ENCODE data around the gene PSMF1.

PSMF1 gene

DNA sequence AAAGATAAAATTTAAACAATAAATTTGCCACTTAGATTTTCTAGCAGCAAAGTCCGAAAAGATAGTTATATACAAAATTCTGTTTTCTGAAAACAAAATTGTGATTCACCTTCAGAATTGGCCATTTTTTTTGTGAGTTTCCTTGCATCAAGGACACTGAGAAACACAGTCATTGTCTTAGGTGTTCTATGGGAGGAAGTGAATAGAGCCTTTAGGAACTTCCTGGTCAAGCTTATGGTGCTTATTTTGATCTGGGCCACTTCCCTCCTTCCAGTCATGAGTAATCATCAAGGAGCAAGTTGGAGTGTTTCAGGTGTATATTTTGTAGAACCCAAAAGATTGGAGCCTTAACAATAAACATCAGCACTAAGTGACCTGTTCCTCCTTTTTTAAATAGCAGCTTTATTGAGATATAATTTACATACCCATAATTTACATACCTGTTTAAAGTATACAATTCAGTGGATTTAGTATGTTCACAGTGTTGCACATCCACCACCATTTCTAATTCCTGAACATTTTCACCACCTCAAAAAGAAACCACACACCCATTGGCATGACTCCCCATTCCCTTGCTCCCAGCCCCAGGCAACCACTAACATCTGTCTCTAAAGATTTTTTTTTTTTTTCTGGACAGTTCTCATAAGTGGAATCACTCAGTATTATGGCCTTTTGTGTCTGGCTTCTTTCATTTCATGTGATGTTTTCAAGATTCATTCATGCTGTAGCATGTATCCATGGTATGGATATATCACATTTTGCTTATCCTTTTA is 48.7 kb downstream of the PSMF1 start:
- DNase-seq: no peak

DNA sequence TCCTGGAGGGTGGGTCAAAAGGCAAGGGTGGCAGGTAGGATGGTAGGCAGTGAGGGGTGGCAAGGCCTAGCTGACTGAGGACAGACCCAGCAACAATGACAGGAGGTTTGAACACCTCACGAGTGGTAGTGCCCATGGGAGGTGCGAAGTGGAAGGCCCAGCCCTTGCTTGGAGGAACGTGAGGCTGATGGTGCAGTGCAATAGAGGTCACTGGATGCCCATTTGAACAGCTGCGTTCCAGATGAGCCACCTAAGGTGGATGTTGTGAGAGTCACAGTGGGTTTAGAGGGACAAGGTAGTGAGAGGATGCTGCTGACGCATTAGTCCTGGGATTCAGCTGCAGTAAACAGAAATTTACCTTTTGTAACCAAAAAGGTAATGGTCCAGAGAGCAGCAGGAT is 50.8 kb downstream of the PSMF1 start:
- DNase-seq: no peak

DNA sequence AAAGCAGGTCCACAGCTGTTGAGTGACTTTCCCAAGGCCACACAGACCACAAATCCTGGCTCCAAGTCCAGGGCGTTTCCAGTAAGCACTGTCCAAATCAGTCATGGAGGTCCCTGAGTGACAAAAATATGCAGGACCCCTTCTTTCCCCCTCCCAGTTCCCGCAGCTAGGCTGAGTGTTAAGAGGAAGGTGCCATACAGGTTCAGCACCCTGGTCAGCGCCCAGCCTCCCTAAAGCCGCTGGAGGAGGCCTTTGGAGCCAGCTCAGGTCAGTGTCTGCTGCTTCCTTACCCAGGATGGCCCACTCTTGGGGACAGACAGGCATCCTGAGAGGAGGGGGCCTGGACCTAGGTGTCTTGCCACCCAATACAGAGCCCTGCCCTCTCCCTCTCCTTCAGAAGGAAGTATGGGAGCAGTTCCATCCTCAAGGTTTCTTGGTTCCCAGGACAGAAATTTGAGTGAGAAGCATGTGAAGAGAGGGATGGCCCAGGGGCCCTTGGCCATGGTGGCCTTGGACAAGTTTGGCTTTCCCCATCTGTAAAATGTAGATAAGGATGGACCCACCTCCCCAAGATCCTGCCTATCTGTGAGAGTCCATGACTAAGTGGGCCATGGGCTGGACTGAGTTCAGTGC is 53.2 kb downstream of the PSMF1 start:
- DNase-seq: no peak

DNA sequence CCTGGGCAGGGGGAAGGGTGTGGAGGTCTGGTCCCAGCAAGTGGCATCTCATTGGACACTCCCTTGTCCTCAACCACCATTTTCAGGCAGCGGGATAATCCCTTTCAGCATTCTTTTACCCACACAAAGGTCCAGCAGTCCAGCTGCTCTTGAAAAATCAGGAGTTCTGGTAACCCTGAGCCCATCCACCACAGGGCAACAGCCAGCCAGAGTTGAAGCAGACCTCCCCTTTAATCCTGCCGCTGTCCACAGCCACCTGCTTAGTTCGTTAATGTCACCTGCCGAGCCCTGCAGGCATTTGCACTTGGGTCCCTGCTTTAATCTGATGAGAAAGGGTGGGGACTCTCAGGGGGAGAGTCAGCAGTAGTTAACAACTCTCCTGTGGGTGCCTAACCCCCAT is 55.3 kb downstream of the PSMF1 start:
- no peak for DNase-seq

DNA sequence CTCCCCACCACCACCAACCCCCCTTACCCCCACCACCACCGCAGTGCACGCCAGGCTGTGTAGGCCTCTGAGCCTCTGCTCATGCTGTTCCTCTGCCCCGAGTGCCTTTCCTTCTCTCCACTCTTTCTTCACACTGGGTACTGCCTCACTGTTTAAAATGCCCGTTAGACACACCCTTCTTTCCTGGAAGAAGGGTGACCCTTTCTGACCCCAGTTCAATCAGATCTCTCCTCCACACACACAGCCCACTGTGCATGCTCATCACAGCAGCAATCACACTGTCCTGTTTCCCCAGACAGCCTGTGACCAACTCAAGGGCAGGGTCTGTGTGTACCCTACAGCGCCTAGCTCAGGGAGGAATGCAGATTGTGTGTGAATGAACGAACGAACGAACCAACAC is 56.4 kb downstream of the PSMF1 start:
- DNase-seq: no peak

DNA sequence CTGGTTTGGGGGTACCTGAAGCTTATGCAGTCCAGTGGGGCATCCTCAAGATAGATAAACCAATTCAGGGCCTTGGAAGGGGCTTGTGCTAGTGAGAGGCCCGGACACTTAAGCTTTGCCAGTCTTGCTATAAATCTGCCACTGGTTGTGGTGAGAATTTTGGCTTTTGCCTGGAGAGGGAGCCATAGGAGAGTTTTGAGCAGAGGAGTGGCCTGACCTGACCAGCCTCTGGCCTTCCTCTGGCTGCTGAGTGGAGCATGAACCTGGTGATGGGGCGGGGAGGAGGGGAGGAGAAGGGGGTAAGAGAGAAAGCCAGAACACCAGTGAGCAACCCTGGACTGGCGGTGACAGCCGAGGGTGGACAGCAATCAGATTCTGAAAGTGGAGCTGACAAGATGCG is 59.3 kb downstream of the PSMF1 start:
- no peak for DNase-seq

DNA sequence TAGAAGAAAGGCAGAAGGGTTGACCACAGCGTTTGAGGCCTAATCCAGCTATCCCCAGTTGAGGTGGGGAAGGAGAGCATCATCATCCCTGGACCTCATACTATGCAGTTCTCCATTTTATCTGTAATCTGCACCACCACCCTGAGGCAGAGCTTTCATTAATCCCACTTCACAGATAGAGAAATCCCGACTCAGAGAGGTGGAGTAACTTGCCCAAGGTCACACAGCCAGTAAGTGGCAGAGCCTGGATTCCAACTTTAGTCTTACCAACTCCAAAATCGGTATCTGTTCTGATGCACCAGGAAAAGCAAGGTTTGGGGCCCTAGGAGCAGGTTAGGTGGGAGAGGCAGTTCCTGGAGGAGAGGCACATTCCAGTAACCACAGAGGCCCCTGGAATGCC is 59.7 kb downstream of the PSMF1 start:
- DNase-seq: no peak

DNA sequence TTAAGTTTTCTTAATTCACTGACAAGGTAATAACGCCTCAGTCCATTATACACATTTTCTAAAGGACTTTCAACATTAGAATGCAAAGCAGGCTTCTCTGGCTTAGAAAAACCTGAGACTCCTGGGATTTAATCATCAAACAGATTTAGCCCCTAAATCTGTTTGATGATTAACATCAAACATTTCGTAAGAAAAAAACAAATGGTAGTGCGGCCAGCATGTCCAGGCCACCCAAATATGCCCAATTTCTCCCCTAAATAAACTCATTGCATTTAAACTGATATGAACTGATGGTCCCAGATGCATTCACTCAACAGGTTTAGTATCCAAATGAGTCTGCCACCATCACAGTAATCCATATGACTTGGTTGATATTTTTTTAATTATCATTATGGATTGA is 60.2 kb downstream of the PSMF1 start:
- DNase-seq: no peak

DNA sequence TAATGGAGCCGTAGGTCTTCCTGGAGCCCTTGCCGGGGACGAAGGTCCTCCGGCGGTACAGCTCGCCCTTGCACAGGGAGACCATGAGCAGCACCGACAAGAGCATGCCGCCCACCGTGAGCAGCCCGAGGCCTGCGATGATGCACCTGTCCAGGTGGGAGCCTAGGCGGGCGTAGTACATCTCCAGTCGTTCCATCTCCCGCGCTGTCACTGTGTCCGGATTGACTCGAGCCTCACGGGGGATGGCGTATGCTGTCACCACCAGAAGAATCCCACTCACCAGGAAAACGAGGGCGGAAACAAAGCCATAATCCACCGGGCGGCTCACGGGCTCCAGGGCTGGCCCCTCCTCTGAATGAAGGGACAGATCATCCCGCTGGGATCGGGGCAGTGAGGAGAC is 62.5 kb downstream of the PSMF1 start:
- no peak for DNase-seq

DNA sequence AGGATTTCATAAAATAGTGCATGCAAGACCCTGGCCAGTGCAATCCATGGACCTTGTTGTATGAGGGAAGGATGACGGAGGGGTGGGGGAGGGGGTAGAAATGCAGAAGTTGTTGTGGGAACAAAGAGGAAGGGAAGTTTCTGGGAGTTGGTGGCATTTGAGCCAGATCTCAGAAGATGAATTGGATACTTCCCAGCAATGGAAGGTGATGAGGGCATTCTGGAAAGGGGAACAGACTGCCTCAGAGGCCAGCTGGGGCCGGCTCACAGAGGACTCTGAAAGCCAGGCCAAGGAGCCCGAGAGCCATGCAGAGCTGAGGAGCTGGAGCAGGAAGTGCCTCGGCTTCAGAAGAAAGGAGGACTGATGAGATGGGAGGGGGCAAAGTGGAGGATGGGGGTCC is 63.7 kb downstream of the PSMF1 start:
- DNase-seq: no peak

DNA sequence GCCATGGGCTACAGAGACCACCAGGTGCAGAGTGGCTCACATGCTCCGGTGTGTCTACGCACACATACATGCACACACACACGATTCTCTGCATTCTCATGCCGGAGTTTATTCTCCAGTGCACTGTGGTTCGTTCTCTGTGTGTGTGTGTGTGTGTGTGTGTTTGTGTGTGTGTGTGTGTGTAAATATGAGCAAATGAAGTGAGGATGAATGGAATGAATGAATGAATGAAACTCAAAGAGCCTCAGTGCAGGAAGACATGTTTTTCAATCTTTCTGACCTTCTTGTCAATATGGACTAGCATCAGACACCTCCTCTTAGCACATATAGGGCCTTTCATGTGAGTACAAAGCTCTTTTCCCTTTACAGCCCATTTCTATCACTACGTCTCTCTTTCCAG is 64.8 kb downstream of the PSMF1 start:
- no peak for DNase-seq

DNA sequence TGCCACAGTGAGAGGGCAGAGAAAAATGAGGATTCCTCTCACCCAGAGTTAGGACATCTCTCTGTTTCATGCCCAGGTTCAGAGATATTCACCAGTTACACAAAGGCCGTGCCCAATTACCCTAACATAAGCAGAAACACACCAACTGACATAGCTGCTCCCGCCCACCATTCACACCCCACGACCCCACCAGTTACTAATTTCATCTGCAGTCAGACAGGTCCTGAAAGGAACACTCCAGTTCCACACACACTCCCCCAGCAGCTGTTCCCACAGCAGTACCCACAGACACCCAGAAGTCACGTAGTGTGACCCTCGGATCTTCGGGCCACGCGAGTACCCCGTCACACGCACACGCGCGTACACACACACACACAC is 65.8 kb downstream of the PSMF1 start:
- no peak for DNase-seq

DNA sequence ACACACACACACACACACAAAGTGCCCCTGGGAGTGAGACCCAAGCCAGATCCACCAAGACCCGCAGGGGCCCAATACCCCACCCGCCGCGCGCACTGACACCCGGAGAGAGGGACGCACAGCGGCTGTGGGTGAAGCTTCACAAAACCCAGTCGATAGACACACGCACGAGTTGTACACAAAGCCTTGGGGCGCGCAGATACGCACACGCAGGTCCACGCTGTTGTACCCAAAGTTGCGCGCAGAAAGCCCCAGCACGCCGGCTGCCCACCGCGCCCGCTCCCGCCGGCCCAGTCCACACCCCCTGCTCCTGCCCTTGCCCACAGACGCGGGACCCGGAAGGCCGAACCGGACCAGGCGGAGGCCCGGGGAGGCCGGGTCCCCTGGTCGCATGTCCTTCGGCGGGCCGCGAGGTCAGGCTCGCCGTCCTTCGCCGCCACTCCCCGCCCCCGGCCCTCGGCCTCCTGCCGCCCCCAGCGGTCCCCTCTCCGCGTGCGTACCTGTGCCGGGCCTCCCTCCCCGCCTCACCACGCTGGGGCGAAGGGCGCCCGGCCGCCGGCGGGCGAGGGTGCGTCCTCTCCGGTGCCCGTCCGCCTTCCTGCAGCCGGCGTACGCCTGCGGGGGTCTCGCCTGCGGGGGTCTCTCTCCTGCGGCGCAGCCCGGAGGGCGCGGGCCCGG is 66.4 kb downstream of the PSMF1 start, which contains the start of gene TMEM74B:
Gene TMEM74B (minus strand): TSS at position 344 of the 678 bp plus-strand sequence. CDS start 1,180 bp downstream, outside the sequence.
- DNase-seq: no peak

DNA sequence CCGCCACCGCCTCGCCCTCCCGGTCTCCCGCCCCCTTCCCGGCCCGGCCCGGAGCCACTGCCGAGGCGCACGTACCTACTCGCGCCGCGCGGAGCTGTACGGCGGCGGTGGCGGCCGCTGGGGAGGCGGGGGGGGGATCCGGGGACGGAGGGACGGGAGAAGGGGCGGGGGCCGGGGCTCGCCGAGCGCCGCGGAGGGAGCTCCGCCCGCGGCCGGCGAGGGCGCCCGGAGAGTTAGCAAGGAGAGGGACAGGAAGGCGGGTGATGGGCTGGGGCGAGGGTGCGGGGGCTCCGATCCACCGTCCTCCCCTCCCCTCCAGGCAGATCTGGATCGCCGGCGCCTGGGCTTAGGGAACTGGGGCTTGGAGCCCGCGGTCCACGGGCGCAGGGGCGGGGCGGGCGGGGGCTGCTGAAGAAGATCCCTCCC is 66.9 kb downstream of the PSMF1 start:
- no peak for DNase-seq

DNA sequence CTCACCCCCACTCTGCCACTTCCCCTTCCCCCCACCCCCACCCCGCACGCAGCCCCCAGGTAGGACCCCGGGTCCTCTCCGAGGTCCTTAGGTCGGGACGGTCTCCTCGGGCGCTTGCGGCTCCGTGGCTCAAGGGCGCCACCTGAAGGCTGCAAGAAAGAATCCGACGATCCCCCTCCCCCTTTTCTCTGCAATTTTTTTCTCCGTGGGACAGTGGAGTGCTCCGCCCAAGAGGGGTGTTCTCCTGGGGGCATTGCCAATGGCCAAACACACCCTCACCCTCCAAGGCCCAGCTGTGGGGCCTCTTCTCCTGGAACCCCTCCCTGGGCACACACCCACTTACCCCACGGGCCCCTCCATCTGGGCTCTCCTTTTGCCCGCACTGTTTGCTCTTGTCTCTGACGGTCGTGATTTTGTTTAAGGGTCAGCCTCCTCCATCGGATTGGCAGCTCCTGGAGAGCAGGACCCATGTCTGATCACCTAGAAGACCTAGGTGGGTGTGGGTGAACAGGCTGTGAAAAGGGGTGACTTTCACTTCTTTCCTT is 67.5 kb downstream of the PSMF1 start:
- DNase-seq: peak; percentile 64

DNA sequence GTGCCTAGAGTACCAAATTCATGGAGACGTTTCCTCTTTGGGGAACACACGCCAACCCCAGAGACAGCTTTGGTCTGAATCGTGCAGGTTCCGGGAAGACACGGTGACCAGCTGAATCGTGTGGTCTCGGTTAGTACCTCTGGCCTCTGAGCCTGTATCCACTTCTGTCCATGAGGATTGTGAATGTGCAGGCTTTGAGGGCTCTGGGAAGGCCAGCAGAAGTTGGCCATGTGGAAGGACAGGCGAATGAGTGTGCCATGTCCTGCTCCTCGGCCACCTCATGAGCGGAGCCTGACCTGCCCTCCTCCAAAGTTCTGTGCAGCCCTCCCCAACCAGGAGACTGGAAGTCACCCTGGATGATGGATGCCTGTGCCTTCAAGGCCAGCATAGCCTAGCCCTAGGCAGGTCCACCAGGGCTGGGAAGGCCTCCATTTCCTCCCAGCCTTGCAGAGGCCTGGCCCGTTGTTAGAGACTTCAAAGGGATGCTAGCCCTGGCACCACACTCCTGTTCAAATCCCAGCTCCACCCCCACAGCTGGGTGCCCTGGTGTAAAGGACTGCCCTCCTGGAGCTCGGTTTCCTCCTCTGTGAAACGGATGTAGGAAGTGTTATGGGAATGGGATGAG is 68.1 kb downstream of the PSMF1 start:
- no peak for DNase-seq

DNA sequence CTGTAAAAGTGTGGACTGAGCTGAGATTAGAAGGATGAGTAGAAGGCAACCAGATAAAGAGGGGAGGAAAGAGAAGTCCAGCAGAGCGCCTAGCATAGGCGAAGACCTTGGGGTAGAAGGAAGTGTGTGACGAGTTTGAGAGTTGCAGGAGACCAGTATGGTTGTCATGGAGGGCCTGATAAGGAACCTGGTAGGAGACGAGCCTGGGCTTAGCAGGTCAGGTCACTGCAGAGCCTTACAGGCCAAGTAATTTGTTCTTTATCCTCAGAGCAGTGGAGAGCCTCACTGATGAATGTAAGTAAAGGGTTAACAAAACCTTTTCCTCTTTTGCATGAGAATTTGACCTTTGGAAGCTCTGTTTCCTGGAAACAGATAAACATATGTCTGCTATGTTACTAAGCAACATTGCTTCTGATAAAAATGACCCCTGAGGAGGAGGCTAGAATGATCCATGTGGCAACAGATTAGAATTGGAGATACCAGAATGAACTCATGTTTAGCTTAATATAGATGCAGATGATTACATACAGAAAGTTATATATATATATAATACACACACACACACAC is 69.3 kb downstream of the PSMF1 start:
- DNase-seq: no peak

DNA sequence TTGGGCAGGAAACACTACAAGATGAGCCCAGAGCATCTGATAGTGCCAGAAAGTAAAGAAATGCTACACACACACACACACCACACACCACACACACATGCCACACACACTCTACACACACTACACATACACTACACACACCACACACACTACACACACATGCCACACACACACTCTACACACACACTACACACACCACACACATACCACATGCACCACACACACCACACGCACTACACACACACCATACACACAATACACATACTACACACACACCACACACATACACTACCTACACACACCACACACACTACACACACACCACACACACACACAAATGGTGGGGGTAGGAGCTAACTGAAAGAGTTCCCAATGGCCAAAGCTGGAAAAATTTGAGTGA is 69.9 kb downstream of the PSMF1 start:
- no peak for DNase-seq

DNA sequence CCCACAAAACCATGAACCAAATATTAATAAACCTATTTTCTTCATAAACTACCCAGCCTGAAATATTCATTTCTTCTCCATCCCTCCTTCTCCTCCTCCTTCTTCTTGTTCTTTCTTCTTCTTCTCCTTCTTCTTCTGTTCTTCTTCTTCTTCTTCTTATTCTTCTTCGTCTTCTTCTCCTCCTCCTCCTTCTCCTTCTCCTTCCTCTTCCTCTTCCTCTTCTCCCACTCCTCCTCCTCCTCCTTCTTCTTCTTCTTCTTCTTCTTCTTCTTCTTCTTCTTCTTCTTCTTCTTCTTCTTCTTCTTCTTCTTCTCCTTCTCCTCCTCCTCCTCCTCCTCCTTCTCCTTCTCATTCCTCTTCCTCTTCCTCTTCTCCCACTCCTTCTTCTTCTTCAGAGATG is 71.4 kb downstream of the PSMF1 start:
- DNase-seq: no peak

DNA sequence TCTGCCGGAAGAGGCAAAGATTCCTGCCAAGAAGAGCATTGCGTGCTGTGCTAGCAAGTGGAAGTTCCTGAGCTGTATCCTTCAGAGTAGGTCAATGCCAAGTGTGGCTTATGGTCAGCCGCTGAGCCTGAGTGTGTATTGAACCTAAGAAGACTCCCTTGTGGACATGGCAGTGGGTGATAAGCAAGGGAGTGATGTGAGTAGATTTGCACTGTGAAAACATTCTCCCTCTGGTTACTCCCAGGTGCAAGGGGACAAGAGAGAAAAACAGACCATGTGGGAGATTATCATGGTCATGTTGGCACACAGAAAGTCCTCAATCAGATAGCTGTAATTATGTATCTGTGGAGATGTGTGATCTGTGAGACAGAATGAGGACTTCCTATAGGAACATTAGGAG is 72.4 kb downstream of the PSMF1 start:
- no peak for DNase-seq

DNA sequence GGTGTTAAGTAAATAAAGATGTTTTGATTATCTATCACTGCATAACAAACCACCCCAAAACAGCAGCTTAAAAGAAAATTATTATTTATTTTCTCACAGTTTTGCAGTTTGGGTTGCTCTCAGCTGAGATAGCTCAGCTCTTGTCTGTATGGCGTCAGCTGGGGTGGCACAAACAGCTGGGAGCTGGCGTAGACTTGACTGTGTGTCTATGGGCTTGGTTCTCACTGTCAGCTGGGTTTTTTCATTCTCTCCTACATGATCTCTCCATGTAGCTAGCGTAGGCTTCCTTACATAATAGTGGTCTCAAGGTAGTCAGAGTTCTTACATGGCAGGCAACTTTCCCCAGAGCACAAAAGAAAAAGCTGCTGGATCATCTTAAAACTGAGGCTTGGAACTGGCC is 72.9 kb downstream of the PSMF1 start:
- no peak for DNase-seq

DNA sequence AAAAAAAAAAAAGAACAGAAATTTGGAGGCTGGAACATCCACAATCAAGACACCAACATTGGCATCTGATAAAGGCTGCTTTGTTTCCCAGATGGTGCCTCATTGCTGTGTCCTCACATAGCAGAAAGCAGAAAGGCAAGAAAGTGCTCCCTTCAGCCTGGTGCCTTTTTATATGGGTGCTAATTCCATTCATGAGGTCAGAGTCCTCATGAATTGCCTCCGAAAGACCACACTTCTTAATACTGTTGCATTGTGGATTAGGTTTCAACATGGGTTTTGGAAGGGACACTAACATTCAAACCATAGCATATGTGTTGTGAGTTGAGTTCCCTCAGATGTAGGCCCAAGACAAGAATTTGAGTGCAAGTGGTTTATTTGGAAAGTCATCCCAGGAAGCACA is 76.8 kb downstream of the PSMF1 start:
- no peak for DNase-seq

DNA sequence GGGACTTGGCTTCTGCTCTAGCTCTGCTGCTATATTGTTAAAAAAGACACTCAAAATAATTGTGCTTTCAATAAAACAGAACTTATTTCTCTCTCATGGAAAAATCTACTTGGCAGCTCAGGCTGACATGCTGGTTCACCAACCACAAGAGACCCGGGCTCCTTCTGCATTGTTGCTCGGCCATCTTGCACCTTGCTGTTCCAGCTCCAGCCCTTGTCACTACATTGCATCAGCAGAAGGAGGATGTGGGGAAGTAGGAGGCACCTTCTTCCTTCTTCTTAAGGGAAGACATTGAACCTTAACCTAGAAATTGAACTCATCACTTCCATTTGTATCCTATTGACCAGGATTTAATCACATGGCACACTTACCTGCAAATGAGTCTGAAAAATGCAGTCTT is 78.2 kb downstream of the PSMF1 start:
- DNase-seq: no peak

Data from activated CD4-positive, alpha-beta T cell treated with anti-CD3 and anti-CD28 coated beads, Interleukin-2, amount 50 U/mL, for 16 hours (primary cell).